ENCODE measurements around the gene SMPDL3A.

The SMPDL3A gene

DNA sequence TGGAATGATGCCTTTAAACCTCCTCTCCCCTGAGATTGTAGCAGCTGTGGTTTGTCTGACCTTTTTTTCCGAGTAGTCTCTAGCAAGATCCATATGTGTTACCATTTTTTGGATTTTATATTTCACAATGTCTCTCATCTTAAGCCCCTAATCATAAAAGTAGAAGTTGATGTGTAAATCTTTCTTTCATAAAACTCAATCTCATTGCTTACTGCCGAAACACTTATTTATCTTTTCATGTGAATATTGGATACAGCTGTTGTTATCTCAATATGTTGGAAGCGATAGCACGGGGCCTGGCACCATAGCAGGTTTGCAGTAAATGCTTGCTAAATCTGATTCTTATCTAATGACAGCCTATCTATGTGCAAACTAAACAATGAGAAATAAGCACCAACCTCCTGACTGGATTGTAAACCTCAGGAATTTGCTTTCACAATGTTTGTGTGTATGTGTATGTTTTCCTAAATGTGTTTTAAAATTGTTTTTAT is 14.2 kb downstream of the SMPDL3A start:
- Histone ChIP-seq H3K36me3 (no peaks in the 10 kb centered on the region), H3K27me3 (no peaks in the 10 kb centered on the region), H3K4me3 (ENCODE audit: low read depth, low read length) (no peak overlapping the region), H3K9me3 (no peaks in the 10 kb centered on the region), H3K4me1 (no peaks in the 10 kb centered on the region)
- DNase-seq: no peak
- TF ChIP-seq, protein P1, sequence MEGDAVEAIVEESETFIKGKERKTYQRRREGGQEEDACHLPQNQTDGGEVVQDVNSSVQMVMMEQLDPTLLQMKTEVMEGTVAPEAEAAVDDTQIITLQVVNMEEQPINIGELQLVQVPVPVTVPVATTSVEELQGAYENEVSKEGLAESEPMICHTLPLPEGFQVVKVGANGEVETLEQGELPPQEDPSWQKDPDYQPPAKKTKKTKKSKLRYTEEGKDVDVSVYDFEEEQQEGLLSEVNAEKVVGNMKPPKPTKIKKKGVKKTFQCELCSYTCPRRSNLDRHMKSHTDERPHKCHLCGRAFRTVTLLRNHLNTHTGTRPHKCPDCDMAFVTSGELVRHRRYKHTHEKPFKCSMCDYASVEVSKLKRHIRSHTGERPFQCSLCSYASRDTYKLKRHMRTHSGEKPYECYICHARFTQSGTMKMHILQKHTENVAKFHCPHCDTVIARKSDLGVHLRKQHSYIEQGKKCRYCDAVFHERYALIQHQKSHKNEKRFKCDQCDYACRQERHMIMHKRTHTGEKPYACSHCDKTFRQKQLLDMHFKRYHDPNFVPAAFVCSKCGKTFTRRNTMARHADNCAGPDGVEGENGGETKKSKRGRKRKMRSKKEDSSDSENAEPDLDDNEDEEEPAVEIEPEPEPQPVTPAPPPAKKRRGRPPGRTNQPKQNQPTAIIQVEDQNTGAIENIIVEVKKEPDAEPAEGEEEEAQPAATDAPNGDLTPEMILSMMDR (IDR thresholded peaks at IDR 0.05; ENCODE audit: low read depth, low read length): no peak

DNA sequence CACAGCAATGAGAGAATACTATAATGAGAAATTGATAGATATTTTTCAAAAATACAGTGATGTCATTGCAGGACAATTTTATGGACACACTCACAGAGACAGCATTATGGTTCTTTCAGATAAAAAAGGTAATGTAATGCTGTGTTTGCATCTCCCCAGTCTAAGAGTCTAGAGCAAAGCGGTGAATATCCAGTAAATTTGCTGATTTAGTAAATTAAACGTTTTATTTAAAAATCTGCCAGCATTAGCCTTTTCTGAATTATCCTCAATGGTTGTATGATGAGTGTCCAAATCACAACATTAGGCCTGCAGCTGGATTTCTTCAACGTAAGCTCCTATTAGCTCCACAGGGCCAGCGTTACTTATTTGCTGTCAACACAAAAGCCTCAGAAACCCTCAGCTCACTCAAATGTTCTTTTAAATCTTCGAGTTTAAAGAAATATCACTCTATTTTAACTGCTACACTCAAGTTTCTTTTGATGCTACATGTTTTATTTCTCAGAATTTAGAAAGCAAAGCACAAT is 16.0 kb downstream of the SMPDL3A start:
- Histone ChIP-seq H3K4me1 (no peaks in the 10 kb centered on the region), H3K9me3 (no peaks in the 10 kb centered on the region), H3K36me3 (no peaks in the 10 kb centered on the region), H3K27me3 (no peaks in the 10 kb centered on the region), H3K4me3 (ENCODE audit: low read depth, low read length) (no peak overlapping the region)
- TF ChIP-seq, protein P1 (IDR thresholded peaks at IDR 0.05; ENCODE audit: low read depth, low read length): no peak
- DNase-seq: no peak

DNA sequence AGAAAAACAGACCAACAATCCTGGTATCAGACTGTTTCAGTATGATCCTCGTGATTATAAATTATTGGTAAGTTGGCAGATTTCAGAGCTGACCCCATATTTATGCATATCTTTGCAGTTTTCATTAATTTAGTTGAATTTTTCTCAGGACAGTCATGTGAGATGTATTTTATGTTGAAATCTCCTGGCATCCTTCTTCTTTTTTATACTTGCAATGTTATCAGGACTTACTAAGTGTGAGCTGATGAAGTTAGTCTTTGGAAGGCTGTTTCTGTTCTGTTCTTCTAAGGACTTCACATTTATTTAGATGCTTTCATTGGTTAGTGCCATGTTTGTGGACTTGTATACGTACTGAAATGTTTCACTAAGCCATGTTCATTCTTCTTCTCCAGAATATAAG is 17.2 kb downstream of the SMPDL3A start:
- Histone ChIP-seq H3K36me3 (no peaks in the 10 kb centered on the region), H3K9me3 (no peaks in the 10 kb centered on the region), H3K4me1 (no peaks in the 10 kb centered on the region), H3K27me3 (no peaks in the 10 kb centered on the region), H3K4me3 (ENCODE audit: low read depth, low read length) (no peak overlapping the region)
- no peak for DNase-seq
- TF ChIP-seq, protein P1 (IDR thresholded peaks at IDR 0.05; ENCODE audit: low read depth, low read length): no peak

DNA sequence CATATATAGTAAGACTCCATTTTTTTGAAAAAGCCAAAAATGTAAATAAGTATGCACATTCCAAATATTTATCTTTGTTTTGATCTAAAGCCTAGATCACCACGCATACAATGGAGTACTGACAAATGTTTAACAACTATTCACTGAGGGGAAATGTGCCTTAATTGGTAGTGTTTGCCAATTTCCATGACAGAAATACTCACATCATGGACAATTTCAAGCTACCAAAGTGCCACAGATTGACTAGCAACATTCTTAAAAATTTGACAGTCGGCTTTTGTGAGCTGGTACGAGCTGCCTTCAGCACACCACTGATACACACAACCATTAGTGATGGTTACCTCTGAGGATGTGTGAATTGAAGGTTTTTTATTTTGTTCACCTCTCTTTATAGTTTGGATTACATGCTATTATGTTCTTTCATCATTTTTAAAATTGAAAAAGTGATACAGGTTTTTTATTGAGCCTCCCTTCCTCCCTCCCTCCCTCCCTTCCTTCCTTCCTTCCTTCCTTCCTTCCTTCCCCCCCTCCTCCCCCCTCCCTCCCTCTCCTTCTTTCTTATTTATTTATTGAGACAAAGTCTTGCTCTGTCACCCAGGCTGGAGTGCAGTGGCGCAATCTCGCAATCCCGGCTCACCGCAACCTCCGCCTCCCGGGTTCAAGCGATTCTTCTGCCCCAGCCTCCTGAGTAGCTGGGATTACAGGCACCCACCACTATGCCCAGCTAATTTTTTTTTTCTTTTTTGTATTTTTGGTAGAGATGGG is 19.2 kb downstream of the SMPDL3A start:
- no peak for DNase-seq
- no peaks in the 10 kb centered on the region for H3K36me3 ChIP-seq
- TF ChIP-seq, protein P1 (IDR thresholded peaks at IDR 0.05; ENCODE audit: low read depth, low read length): no peak
- H3K27me3 ChIP-seq: no peaks in the 10 kb centered on the region
- no peak overlapping the region for H3K4me3 ChIP-seq (ENCODE audit: low read depth, low read length)
- H3K9me3 ChIP-seq: no peaks in the 10 kb centered on the region
- H3K4me1 ChIP-seq: no peaks in the 10 kb centered on the region

DNA sequence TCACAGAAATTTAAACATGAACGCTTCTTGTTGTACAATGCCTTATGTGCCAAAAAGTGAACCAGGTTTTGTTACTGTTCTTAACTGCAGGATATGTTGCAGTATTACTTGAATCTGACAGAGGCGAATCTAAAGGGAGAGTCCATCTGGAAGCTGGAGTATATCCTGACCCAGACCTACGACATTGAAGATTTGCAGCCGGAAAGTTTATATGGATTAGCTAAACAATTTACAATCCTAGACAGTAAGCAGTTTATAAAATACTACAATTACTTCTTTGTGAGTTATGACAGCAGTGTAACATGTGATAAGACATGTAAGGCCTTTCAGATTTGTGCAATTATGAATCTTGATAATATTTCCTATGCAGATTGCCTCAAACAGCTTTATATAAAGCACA is 19.9 kb downstream of the SMPDL3A start:
- H3K4me3 ChIP-seq (ENCODE audit: low read depth, low read length): no peak overlapping the region
- H3K4me1 ChIP-seq: no peaks in the 10 kb centered on the region
- H3K36me3 ChIP-seq: no peaks in the 10 kb centered on the region
- DNase-seq: no peak
- no peaks in the 10 kb centered on the region for H3K27me3 ChIP-seq
- TF ChIP-seq, protein P1 (IDR thresholded peaks at IDR 0.05; ENCODE audit: low read depth, low read length): no peak
- H3K9me3 ChIP-seq: no peaks in the 10 kb centered on the region

DNA sequence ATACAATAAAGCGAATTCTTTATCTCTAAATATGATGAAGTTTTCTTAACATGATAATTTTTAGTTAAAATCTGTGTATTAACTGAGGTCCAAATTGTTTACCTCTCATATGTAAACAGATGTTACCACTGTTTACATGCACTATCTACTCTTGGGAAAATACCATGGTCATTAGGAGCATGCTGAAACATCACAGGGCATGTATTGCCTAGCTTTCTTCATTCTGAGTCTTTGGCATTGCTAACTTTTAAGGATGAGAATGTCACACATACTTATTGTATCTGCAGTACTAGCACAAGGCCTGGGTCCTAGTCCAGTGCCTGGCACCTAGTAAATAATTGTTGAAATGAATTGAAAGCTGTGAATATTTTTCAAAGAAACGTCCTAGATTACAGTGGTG is 20.6 kb downstream of the SMPDL3A start:
- no peaks in the 10 kb centered on the region for H3K9me3 ChIP-seq
- H3K36me3 ChIP-seq: no peaks in the 10 kb centered on the region
- TF ChIP-seq, protein P1 (IDR thresholded peaks at IDR 0.05; ENCODE audit: low read depth, low read length): no peak
- DNase-seq: no peak
- H3K4me1 ChIP-seq: no peaks in the 10 kb centered on the region
- H3K4me3 ChIP-seq (ENCODE audit: low read depth, low read length): no peak overlapping the region
- no peaks in the 10 kb centered on the region for H3K27me3 ChIP-seq
